Stimulated activated CD4-positive, alpha-beta T cell treated with anti-CD3 and anti-CD28 coated beads, TNF-alpha, amount 100 ng/mL, for 1 hour (primary cell): ENCODE results near the gene KIF25.
"Not testable (repeated sequence)": the region's sequence is repeated elsewhere in the genome, so short reads cannot be mapped to it uniquely, and the experiment has no call there.

Source experiments
- DNase-seq, 3 donors: peaks; one replicate each; pipeline ENCODE4 v3.0.0-alpha.2; 2020; ENCODE audit warnings: low read depth in 3 of 3, low spot score in 1 of 3

KIF25 gene

DNA sequence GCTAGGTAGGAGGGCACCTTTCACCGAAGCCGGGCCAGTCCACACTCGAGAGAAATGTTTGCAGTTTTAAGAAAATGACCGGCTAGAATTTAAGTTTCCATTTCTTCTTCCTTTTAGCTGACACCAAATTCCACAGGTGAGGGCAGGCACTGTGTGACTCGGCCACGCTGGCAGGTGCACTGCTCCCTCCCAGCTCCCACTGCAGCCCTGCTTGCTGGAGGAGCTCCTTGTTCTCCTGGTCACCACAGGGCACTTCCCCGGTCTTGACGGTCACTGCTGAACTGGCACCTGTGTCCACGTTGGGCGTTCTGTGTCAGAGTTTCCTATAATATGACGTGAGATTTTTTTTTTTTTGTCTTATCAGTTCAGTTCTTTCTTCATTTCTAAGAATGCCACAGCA lies 3.6 kb upstream of the KIF25 start:
- DNase-seq: no peak

DNA sequence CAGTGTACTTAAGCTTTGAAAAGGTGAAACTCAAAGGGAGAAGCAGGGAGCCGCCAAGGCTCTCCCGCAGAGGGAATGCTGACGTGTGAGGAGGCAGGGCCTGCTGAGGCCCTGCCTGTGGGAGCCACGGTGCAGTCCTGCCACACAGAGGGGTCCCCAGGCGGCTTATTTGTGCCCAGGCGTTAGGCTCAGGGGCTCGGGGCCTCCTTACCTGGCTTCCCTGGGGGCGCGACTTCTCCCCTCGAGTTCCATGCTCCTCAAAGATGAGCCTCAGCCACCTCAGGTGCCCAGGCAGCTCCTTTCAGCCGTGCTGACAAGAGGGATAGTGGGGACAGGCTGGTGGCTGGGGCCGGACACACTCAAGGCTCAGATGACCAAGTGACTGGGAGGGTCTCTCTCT lies 2.2 kb upstream of the KIF25 start:
- DNase-seq: no peak

DNA sequence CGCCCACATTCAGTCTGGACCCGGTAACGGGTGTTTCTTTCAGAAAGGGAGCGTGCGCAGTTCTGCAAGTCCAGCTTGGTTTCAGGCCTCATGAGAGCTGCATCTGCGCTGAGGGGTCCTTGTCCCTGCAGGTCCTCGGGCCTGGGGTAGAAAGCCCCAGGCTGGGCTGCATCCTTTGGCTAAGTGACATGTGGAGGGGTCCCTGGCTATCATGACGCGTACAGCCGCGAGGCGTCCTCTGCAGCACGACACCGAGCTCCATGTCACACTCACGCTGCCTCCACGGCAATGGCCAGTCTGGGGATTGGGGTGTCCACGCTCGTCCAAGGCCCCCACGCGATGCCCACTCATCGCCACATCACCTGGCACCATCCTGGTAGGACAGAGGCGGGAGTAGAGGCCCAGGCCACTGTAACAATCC lies 1.7 kb upstream of the KIF25 start:
- DNase-seq: no peak

DNA sequence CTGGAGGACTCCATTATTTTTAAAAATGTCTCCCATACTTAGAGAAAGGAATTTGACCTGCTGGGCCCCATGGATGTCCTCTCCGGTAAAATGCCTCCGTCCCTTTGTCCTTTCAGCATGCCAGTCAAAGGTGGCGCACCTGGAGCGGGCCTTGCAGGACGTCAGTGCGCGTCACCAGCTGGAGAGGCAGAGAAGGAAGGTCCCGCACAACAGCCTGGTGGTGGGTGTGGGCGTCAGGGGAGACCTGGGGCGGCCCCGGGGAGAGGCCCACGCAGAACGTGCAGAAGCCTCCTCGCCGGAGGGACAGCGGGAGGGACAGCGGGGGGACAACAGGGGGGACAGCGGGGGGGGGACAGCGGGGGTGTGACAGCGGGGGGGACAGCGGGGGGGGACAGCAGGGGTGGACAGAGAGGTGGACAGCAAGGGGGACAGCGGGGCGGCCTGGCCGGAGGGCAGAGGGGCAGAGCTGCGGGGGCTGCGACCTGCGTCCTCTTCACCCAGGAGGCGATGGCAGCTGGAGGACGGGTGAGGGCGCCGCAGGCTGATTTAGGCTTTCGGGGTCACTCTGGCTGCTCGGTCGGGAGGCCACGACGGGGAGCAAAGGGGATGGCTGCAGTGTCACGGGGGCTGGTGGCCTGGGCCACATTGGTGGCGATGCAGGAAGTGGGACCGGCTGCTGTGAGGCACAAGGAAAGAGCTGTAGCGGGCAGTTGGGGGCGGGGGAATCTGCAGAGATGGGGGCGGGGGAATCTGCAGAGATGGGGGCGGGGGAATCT lies 859 bp upstream of the KIF25 start:
- no peak for DNase-seq

DNA sequence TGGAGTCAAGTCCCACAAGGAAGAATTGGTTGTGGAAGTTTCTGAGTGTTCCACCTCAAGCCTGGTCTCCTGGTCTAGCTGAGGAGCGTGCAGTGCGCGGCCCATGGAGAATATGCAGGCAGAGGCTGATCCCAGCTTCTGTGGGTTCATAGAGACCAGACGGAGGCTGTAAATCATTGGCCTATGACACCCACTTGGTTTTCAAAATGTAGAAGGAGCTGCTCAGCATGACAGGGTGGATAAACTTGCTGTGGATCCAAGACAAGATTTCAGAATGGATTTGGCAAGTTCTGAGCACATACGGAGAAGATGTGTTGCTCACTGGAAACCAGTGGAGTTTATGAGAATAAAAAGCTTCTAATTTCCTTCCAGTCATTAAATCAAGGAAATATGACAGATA lies 744 bp downstream of the KIF25 start:
- DNase-seq: no peak

DNA sequence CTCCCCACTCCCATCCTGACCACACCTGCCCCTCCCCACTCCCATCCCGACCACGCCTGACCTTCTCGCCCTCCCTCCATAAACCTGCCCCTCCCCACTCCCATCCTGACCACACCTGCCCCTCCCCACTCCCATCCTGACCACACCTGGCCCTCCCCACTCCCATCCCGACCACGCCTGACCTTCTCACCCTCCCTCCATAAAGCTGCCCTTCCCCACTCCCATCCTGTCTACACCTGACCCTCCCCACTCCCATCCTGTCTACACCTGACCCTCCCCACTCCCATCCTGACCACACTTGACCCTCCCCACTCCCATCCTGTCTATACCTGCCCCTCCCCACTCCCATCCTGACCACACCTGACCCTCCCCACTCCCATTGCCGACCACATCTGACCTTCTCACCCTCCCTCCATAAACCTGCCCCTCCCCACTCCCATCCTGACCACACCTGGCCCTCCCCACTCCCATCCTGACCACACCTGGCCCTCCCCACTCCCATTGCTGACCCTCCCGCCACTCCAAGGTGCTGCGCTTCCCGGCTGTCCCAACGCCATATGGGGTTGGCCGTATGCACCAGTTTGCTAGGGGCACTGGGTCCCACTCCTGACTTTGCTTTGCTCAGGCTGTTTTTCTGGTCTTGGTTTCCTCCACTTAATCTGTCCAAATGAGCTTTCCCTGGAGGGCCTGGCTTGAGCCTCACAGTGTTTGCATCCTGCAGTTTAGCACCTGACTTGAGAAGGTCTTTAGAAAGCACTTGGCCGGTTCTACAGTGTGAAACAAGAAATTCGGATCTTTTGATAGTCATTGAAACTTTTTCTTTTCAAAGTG lies 2.9 kb downstream of the KIF25 start:
- DNase-seq: no peak

DNA sequence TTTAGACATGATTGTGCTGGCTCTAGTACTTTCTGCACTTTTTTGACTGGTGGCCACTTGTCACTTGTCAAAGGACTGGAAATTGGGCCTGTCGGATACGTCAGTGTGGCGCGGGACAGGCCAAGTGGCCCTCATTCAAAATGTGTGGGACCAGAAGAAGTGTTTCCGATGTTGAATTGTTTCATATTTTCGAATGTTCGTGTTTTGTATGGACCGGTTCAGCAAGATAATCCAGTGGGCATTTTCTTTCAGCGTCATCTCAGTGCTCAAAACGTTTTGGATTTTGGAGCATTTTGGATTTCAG lies 3.5 kb downstream of the KIF25 start:
- no peak for DNase-seq

DNA sequence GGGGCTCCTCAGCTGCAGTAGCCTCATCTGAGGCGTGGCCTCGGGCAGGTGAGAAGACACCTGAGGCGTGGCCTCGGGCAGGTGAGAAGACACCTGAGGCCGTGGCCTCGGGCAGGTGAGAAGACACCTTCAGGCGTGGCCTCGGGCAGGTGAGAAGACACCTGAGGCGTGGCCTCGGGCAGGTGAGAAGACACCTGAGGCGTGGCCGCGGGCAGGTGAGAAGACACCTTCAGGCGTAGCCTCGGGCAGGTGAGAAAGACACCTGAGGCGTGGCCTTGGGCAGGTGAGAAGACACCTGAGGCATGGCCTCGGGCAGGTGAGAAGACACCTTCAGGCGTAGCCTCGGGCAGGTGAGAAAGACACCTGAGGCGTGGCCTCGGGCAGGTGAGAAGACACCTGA lies 4.0 kb downstream of the KIF25 start:
- DNase-seq: not testable (repeated sequence)

DNA sequence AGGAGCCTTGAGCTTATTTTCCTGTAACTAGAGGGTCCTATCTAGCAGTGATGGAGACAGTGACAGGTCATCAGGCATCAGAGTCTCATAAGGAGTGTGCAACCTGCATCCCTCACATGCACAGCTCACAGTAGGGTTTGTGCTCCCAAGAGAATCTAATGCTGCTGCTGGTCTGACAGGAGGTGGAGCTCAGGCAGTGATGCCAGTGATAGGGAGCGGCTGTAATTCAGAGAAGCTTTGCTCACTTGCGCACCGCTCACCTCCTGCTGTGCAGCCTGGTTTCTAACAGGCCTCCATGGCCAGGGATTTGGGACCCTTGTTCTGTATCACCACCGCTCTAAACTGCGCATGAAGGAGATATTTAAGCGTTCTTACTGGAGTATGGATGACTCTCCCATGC lies 5.3 kb downstream of the KIF25 start:
- DNase-seq: no peak

DNA sequence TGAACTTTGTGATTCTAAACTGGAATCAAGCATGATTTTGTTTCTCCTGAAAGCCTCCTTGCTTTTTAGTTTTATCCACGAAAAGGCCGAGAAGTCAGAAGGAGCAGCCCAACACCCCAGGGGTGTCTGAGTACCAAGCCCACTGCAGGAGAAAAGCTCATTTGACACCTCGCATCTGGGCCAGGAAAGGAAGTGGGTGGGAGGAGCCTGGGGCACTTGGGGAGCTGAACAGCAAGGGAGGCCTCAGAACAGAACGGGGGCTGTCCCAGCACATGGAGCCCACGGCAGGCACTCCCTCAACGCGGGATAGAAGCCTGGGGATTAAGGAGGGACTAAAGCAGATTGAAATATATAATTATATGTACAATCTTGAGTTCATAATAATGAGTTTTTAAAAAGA lies 6.6 kb downstream of the KIF25 start:
- no peak for DNase-seq

DNA sequence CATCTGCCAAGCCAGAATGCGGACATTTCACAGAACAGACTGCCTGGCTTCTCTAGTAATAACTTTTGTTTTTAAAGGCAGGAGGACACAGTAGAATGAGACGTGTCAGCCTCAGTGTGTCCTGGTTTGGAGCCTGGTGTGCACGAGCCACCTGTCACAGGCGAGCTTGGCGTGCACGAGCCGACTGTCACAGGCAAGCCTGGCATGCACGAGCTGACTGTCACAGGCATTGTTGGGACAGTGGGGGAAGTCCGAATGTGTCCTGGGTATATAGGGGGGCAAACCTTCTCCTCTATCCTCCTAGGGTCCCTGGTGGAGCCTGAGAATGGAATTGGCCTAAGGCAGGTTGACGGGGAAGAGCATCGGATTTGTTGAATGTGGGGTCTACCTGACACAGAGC lies 7.5 kb downstream of the KIF25 start:
- no peak for DNase-seq

DNA sequence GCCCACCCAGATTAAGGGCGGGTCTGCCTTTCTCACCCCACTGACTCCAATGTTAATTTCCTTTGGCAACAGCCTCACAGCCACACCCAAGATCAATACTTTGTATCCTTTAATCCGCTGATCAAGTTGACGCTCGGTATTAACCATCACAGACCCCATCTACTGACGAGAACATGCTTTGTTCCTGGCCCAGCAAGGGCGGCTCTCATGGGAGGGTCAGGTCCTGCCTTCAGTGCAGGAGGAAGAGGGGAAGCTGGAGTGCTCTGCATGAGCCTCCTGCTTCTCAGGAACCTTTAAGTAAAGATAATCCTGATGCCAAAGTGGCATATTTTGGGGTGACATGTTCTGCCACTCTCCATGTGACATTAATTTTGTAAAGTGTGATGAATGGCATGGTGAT lies 8.3 kb downstream of the KIF25 start:
- DNase-seq: no peak

DNA sequence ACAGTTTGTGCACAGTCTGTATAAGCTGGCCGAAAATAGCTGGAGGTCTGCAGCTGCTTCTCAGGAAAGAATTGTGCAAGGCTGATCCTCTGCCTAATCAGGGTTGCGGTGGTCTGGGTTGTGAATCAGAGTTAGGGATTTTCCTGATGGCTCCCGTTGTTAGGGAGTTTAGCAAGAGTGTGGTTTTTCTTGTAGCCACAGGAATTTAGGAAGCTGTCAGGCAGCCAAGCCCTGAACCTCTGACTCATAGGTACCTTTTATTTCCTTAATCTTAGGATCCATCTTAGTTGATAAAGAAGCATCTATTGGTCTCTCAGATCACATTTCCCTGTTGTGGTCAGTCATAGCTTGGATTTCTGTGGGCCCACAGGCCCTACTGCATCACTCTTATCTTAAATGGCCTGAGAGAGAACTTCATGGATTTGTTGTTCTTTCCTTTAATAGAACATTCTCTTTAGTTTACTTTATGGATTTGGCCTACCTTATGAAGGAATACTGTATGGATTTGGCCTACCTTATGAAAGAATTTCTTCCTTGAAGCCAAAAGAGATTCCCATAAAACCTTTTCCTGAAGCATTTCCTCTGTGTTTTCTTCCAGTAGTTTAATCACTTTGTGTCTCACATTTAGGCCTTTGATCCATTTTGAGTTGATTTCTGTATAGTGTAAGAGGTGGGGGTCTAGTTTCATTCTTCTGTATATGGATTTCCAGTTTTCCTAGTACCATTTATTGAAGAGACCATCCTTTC lies 10.3 kb downstream of the KIF25 start:
- DNase-seq: no peak

DNA sequence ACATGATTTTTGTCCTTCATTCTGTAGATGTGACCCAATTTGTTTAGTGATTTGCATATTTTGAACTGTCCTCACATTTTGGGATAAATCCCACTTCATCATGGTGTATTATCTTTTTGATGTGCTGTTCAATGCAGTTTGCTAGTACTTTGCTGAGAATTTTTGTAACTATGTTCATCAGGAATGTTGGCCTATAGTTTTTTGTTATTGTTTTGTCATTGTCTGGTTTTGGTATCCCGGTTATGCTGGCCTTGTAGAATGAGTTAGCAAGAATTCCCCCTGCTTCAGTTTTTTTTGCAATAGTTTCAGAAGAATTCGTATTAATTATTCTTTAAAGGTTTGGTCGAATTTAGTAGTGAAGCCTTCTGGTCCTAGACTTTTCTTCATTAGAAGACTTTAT lies 11.9 kb downstream of the KIF25 start:
- no peak for DNase-seq

DNA sequence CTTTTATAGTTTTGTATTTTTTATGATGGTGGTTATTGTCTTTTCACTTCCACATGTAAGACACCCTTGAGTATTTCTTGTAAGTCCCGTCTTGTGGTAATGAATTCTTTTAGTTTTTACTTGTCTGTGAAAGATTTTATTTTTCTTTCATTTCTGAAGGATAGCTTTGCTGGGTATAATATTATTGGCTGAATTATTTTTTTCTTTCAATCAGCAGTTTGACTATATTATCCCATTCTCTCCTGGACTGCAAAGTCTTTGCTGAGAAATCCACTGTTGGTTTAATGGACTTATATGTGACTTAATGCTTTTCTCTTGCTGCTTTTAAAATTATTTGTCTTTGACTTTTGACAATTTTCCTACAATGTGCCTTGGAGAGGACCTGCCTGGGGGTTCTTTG lies 13.8 kb downstream of the KIF25 start:
- no peak for DNase-seq

DNA sequence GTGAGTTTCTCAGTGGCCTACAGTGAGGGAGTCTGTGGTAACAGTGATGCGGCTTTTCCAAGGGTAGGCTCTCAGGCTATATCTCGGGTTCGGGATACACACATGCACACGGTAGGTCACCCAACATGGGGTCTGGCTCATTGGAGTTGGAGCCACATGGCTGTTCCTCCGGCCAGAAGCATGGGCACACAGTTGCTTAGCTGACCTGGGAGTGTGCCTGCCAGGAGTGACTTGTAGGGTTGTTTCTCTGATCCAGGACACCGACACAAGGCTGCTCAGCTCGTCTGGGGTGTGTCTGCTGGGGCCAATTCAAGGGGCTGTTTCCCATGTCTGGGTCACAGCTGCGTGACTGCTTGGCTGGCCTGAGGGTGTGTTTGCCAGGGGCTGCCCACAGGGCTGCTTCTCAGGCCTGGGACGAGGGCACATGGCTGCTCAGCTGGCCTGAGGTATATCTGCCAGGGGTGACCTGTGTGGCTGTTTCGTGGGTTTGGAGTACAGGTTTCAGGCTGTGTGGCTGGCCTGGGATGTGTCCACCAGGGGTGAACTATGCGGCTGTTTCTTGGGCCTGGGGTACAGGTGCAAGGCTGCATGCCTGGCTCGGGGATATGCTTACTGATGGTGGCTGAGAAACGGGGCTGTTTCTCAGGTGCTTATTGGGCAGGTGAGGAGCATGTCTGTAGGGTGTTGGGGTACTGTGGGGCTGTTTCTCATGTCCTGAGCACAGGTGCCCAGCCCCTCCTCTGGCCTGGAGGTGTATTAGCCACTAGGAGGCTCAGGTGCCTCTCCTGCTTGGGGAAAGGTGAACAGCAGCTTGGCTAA lies 15.2 kb downstream of the KIF25 start:
- no peak for DNase-seq

DNA sequence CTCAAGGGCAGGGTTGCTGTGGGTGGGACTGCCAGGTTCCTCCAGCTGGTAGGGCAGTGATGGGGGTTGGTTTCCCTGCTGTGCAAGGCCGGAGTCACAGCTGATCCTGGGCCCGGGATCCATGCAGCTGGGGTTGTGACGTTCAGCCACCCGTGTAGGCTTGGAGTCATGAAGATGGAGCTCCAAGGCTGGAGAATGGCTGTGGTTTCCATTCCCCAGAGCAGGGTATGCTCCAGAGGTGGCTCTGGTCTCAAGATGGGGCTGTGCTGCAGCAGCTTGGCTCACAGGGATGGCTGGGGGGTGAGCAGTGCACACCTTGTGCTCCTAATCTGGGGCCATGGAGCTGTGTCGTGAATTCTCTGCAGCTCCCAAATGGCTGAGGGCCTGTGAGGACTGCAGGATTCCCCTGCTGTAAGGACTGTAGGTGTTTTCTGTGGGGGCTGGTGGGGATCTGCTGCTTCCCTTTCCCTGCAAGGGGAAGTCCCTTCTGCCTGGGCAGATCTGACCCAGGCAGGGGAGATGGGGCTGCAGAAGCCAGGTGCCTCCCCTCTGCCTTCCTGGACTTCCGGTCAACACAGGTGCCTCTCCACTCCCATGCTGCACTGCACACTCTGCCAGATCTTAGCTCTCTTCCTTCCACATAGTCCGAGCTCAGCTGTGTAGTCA lies 15.9 kb downstream of the KIF25 start:
- DNase-seq: no peak

DNA sequence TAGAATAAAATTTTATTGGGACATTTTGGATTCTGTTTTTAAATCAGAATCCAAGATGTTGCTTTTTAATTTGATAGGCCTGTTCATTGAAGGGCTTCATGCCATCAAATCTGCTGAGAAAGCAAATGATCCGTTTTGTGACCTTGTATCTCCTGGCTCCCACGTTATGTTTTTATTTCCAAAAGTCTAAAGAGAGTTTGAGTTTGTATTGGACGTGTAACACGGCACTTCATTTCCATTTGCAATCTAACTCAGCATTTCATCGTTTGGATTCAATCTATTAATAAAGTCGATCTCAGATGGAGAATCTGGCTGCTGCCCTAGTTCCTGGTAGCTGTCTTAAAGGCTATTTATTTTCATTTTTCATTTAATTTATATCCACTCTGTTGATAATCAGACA lies 17.0 kb downstream of the KIF25 start:
- no peak for DNase-seq

DNA sequence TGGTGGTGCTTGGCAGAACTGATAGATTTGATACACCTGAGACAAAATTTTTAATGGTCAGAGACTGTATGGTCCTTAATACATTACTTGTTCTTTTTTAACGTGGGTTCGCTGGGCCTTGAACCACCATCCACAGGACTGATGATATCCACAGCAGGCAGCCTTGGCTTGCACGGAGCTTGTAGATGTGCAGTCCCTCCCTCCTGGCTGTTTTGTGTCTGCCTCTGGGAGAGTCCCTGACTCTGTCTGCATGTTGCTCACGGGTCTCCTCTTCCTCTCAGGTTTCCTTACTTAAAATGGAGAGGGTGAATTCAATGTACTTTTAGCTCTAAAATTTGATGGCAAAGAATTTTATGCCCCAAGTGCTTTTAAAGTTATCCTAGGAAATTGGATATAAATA lies 17.5 kb downstream of the KIF25 start:
- no peak for DNase-seq

DNA sequence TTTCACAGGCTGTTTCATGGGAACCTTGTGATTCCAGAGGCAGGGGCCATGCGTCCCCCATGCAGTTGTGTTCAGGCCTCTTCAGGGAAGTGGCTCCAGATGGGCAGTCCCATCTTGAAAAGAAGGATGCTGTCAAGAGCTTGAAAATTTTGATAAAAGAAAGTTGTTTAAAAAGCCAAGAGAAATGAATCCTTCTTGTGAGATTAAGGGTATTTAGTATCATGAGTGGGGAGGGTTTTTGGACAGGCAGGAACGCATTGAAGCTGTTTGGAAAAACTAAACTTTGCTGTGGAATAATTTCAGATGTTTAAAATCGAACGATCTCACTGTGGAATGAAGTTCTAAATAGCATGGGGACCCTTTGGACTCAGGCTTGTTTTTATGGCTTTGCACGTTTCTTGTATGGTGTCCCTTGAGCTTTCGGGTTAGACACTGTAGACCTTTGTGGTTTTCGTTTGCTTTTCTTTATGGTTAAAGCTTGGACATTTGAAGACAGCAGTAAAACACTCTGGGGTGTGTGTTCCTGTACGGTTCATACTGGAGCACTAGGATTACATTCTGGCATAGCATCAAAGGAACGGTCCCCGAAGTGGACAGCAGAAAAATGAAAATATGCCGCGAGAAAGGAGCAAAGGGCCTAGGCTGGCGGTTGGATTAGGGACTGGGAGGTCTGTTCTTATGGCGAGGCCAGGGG lies 18.2 kb downstream of the KIF25 start:
- DNase-seq: no peak
